GM12878 (cell line): ENCODE results near the gene SLC12A7. TPM values are rescaled to one million over a fixed set of nuclear protein-coding genes. Genes with fewer than 3 reads are reported as not detected.

Experiments
- ATAC-seq: fragments of 200-7000 bp; cut with Tn5 transposase; 3 replicates; pipeline ENCODE4 v1.9.1; 2020; ENCODE audit warnings: mild to moderate bottlenecking, moderate library complexity
- BruUV-seq: library from RNA; stranded (reverse); fragments of 400-500 nt; replicated peaks from 2 replicates; lab custom pipeline; 2021; lab: Mats Ljungman, UMichigan
- CTCF ChIA-PET: fragments of 300-600 bp; sonication (Branson Sonifier 250); formaldehyde crosslinking; extraction: SDS; loops from one replicate; lab custom pipeline; 2021; ENCODE audit warnings: inconsistent platforms; lab: Yijun Ruan, JAX
- POLR2A ChIA-PET: fragments of 350-600 bp; formaldehyde crosslinking; extraction: SDS; loops from one replicate; lab custom pipeline; 2021; ENCODE audit warnings: inconsistent platforms; lab: Charles Lee
- RAD21 ChIA-PET: fragments of 300-600 bp; sonication (Branson Sonifier 250); formaldehyde crosslinking; loops from one replicate; lab custom pipeline; 2023; ENCODE audit warnings: antibody characterized with exemption; ENCODE audit not compliant: unreplicated experiment; lab: Charles Lee
- SMC1A ChIA-PET: fragments of 300-600 bp; sonication (Branson Sonifier 250); formaldehyde crosslinking; loops from one replicate; lab custom pipeline; 2023; ENCODE audit not compliant: unreplicated experiment, uncharacterized antibody; lab: Charles Lee
- DNase-seq: peaks from one replicate; pipeline ENCODE4 v3.0.0-alpha.2; 2011; ENCODE audit warnings: low read depth, low spot score
- FAIRE-seq: peaks from 3 replicates; lab custom pipeline; 2011; peaks lifted over from hg19 to GRCh38; lab: Jason Lieb, UNC
- H2AFZ ChIP-seq: 2 replicates; pipeline ENCODE4 v1.6.0; 2011; ENCODE audit warnings: low read depth, low read length, control low read depth; ENCODE audit not compliant: control insufficient read depth
- H3K27ac ChIP-seq: 2 replicates; pipeline ENCODE4 v1.5.1; 2011; ENCODE audit warnings: control low read depth; ENCODE audit not compliant: control insufficient read depth, insufficient read depth
- H3K27me3 ChIP-seq, 2 experiments: replicated peaks in 1 of 2; 2 replicates each; pipeline versions ENCODE4 v1.6.0 to v1.6.1; 2011; ENCODE audit warnings: low read length in 1 of 2; ENCODE audit not compliant: control insufficient read depth in 2 of 2, insufficient read depth in 2 of 2
- H3K36me3 ChIP-seq, 2 experiments: 2 replicates each; pipeline ENCODE4 v1.5.1; 2011; ENCODE audit warnings: low read length in 1 of 2; ENCODE audit not compliant: control insufficient read depth in 2 of 2, insufficient read depth in 2 of 2
- H3K4me1 ChIP-seq: 2 replicates; pipeline ENCODE4 v1.6.1; 2011; ENCODE audit warnings: mild to moderate bottlenecking, low read length, moderate library complexity, mixed read lengths; ENCODE audit not compliant: control insufficient read depth, insufficient read depth
- H3K4me2 ChIP-seq: 2 replicates; pipeline ENCODE4 v1.6.0; 2011; ENCODE audit warnings: control low read depth; ENCODE audit not compliant: control insufficient read depth, insufficient read depth
- H3K4me3 ChIP-seq: fragments of 200-600 bp; sonication (generic); 2 replicates; pipeline ENCODE4 v1.5.1; 2016
- H3K79me2 ChIP-seq: 2 replicates; pipeline ENCODE4 v1.6.0; 2011; ENCODE audit warnings: low read length; ENCODE audit not compliant: control insufficient read depth, insufficient read depth
- H3K9ac ChIP-seq: 2 replicates; pipeline ENCODE4 v1.8.0; 2011; ENCODE audit warnings: low read length, control low read depth, mixed read lengths; ENCODE audit not compliant: control insufficient read depth, insufficient read depth
- H3K9me3 ChIP-seq: replicated peaks from 3 replicates; pipeline ENCODE4 v1.5.1; 2011; ENCODE audit warnings: mild to moderate bottlenecking, low read length; ENCODE audit not compliant: control insufficient read depth, insufficient read depth
- H4K20me1 ChIP-seq: 2 replicates; pipeline ENCODE4 v1.6.0; 2011; ENCODE audit not compliant: control insufficient read depth, insufficient read depth
- BACH1 ChIP-seq: fragments of 450-650 bp; IDR thresholded peaks from 2 replicates; pipeline ENCODE4 v1.6.1; 2017; ENCODE audit warnings: mild to moderate bottlenecking, borderline replicate concordance
- CBX3 ChIP-seq: fragments of 200-600 bp; sonication (generic); IDR thresholded peaks from 2 replicates; pipeline ENCODE4 v1.6.1; 2016; ENCODE audit warnings: low read depth, borderline replicate concordance
- FOXK2 ChIP-seq: fragments of 450-650 bp; IDR thresholded peaks from 2 replicates; pipeline ENCODE4 v1.6.1; 2017; ENCODE audit warnings: mild to moderate bottlenecking, moderate library complexity
- NFYB ChIP-seq: IDR thresholded peaks from 2 replicates; pipeline ENCODE4 v1.6.1; 2011; ENCODE audit warnings: low read depth, mild to moderate bottlenecking, low read length, improper control_type of control experiment, moderate library complexity; ENCODE audit not compliant: insufficient read depth
- PML ChIP-seq: IDR thresholded peaks from 2 replicates; pipeline ENCODE4 v1.6.1; 2012; ENCODE audit warnings: low read length, inconsistent platforms
- SMAD1 ChIP-seq: fragments of 450-650 bp; IDR thresholded peaks from 2 replicates; pipeline ENCODE4 v1.6.1; 2018; ENCODE audit warnings: mild to moderate bottlenecking, low read depth; ENCODE audit not compliant: partially characterized antibody
- SMAD5 ChIP-seq: IDR thresholded peaks from 2 replicates; pipeline ENCODE4 v1.6.1; 2016; ENCODE audit warnings: antibody characterized with exemption, low read depth
- SREBF1 ChIP-seq: IDR thresholded peaks from 2 replicates; pipeline ENCODE4 v1.6.1; 2012; ENCODE audit warnings: mild to moderate bottlenecking, low read length
- TCF12 ChIP-seq: IDR thresholded peaks from 2 replicates; pipeline ENCODE4 v1.6.1; 2011; ENCODE audit warnings: low read depth, mild to moderate bottlenecking, low read length
- ZNF217 ChIP-seq: fragments of 450-650 bp; IDR thresholded peaks from 2 replicates; pipeline ENCODE4 v1.6.1; 2017; ENCODE audit warnings: antibody characterized with exemption, mild to moderate bottlenecking
- WGBS: methylation state at CpG from one replicate; pipeline ENCODE4 v1.1.6; 2016; ENCODE audit warnings: low lambda C conversion rate; ENCODE audit not compliant: insufficient replicate concordance, insufficient coverage; ENCODE audit errors: missing lambda C conversion rate; 5-methylcytosine and 5-hydroxymethylcytosine counted together
- in situ Hi-C: fragments of 300-500 bp; cut with MboI; formaldehyde crosslinking; loops from 9 replicates; pipeline ENCODE4 v1.14.3; 2018; ENCODE audit warnings: mixed read lengths
- intact Hi-C: fragments of 100-400 bp; cut with micrococcal nuclease; formaldehyde crosslinking; loops from one replicate; pipeline ENCODE4 v1.14.2; 2022; ENCODE audit not compliant: unreplicated experiment
- polyA plus RNA-seq, 11 experiments: library from polyadenylated mRNA; depleted of rRNA in 4 of 11; unstranded in 6 of 11; stranded (reverse) in 5 of 11; fragments of >200 nt; fragmentation: Nextera tagmentation in 4 of 11; fragmentation: Illumina TruSeq in 1 of 11; extraction: Ambion mirVana in 4 of 11; extraction: Trizol in 1 of 11; gene quantifications; 1 replicate in 1 of 11; 2 replicates in 10 of 11; pipeline versions ENCODE4 v1.2.1 to v1.2.3, GENCODE V29; 2011 to 2016; ENCODE audit warnings: inconsistent platforms in 2 of 11, missing spikeins in 2 of 11, low read depth in 1 of 11
- total RNA-seq, 4 experiments: library from RNA; depleted of rRNA in 3 of 4; stranded (reverse); fragments of >200 nt in 3 of 4; fragmentation: Illumina TruSeq in 1 of 4; extraction: Trizol in 1 of 4; gene quantifications; 2 replicates each; pipeline versions ENCODE4 v1.2.1 to v1.2.3, GENCODE V29; 2013 to 2021
- TF ChIP-seq, protein P1 (sequence below): fragments of 450-650 bp; conservative IDR thresholded peaks from 2 replicates; pipeline ENCODE4 v1.6.1; 2017; ENCODE audit warnings: mild to moderate bottlenecking, moderate library complexity
- TF ChIP-seq, protein P2 (sequence below): fragments of 150-350 bp; IDR thresholded peaks from 2 replicates; pipeline ENCODE4 v1.6.1; 2014; ENCODE audit warnings: mild to moderate bottlenecking, low read depth, low read length
- TF ChIP-seq, protein P3 (sequence below): fragments of 450-650 bp; IDR thresholded peaks from 2 replicates; pipeline ENCODE4 v1.6.1; 2017; ENCODE audit warnings: mild to moderate bottlenecking, moderate library complexity
- TF ChIP-seq, protein P4 (sequence below): IDR thresholded peaks from 2 replicates; pipeline ENCODE4 v1.6.1; 2012; ENCODE audit warnings: low read depth, low read length, improper control_type of control experiment

Gene SLC12A7
- total and polyA plus RNA-seq, 10 of the 15 experiments (the other 5 are each of a cell fraction or from before 2014, with no cell fraction given) = 0.10 to 10.0 (median 2.9) TPM

DNA sequence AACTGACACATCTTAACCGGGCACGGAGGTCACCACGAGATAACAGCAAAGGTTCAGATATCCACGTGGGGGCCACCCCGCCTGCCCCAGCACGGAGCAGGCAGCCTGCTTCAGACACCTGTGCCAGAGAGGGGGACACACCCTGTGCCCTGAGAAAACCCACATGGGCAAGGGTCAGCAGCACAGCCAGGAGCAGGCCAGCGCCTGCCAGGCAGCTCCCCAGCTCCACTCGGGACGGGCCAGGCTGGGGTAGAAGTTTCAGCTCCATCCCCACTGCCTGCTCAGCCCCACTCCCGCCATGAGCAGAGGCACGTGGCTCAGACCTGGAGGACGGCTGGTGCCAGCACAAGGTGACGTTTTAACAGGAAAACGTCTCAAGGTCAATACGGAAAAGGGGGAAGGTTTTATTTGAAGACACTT is 22.2 kb downstream of the SLC12A7 start:
- Histone ChIP-seq H3K4me1 (no peaks in the 10 kb centered on the region), H3K27ac (no peak overlapping the region), H3K4me3 (no peak overlapping the region), H3K4me2 (no peak overlapping the region), H3K36me3 (no peaks in the 10 kb centered on the region; a peak in 2 of 4 replicates), H3K79me2 (no peaks in the 10 kb centered on the region), H3K9me3 (no peaks in the 10 kb centered on the region; the same call in 2 of the 3 replicates), H4K20me1 (no peaks in the 10 kb centered on the region), H3K9ac (no peak overlapping the region), H2AFZ (no peak overlapping the region), H3K27me3 (no peaks in the 10 kb centered on the region)
- ChIA-PET RAD21 (interaction anchor here (0.5 kb wide), 1 partner anchor 77 kb away, joined by 4 read pairs; no protein-coding TSS in a partner anchor), SMC1A (interaction anchor here (0.6 kb wide), 1 partner anchor 83 kb away, joined by 3 read pairs; no protein-coding TSS in a partner anchor), POLR2A (interaction anchor here (0.5 kb wide), 1 partner anchor 18 kb away, joined by 3 read pairs; no protein-coding TSS in a partner anchor), CTCF (no interaction called here)
- FAIRE-seq (no peak), ATAC-seq (no peak), DNase-seq (no peak)
- BruUV-seq = no TSS peak
- TF ChIP-seq FOXK2 (no peak), SREBF1 (no peak), ZNF217 (no peak), CBX3 (no peak), SMAD5 (no peak), PML (no peak), NFYB (no peak), BACH1 (no peak), TCF12 (no peak), SMAD1 (no peak)
- TF ChIP-seq, protein P1, sequence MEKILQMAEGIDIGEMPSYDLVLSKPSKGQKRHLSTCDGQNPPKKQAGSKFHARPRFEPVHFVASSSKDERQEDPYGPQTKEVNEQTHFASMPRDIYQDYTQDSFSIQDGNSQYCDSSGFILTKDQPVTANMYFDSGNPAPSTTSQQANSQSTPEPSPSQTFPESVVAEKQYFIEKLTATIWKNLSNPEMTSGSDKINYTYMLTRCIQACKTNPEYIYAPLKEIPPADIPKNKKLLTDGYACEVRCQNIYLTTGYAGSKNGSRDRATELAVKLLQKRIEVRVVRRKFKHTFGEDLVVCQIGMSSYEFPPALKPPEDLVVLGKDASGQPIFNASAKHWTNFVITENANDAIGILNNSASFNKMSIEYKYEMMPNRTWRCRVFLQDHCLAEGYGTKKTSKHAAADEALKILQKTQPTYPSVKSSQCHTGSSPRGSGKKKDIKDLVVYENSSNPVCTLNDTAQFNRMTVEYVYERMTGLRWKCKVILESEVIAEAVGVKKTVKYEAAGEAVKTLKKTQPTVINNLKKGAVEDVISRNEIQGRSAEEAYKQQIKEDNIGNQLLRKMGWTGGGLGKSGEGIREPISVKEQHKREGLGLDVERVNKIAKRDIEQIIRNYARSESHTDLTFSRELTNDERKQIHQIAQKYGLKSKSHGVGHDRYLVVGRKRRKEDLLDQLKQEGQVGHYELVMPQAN = no peak
- TF ChIP-seq, protein P2, sequence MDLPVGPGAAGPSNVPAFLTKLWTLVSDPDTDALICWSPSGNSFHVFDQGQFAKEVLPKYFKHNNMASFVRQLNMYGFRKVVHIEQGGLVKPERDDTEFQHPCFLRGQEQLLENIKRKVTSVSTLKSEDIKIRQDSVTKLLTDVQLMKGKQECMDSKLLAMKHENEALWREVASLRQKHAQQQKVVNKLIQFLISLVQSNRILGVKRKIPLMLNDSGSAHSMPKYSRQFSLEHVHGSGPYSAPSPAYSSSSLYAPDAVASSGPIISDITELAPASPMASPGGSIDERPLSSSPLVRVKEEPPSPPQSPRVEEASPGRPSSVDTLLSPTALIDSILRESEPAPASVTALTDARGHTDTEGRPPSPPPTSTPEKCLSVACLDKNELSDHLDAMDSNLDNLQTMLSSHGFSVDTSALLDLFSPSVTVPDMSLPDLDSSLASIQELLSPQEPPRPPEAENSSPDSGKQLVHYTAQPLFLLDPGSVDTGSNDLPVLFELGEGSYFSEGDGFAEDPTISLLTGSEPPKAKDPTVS = no peak
- TF ChIP-seq, protein P3, sequence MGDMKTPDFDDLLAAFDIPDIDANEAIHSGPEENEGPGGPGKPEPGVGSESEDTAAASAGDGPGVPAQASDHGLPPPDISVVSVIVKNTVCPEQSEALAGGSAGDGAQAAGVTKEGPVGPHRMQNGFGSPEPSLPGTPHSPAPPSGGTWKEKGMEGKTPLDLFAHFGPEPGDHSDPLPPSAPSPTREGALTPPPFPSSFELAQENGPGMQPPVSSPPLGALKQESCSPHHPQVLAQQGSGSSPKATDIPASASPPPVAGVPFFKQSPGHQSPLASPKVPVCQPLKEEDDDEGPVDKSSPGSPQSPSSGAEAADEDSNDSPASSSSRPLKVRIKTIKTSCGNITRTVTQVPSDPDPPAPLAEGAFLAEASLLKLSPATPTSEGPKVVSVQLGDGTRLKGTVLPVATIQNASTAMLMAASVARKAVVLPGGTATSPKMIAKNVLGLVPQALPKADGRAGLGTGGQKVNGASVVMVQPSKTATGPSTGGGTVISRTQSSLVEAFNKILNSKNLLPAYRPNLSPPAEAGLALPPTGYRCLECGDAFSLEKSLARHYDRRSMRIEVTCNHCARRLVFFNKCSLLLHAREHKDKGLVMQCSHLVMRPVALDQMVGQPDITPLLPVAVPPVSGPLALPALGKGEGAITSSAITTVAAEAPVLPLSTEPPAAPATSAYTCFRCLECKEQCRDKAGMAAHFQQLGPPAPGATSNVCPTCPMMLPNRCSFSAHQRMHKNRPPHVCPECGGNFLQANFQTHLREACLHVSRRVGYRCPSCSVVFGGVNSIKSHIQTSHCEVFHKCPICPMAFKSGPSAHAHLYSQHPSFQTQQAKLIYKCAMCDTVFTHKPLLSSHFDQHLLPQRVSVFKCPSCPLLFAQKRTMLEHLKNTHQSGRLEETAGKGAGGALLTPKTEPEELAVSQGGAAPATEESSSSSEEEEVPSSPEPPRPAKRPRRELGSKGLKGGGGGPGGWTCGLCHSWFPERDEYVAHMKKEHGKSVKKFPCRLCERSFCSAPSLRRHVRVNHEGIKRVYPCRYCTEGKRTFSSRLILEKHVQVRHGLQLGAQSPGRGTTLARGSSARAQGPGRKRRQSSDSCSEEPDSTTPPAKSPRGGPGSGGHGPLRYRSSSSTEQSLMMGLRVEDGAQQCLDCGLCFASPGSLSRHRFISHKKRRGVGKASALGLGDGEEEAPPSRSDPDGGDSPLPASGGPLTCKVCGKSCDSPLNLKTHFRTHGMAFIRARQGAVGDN = no peak
- TF ChIP-seq, protein P4, sequence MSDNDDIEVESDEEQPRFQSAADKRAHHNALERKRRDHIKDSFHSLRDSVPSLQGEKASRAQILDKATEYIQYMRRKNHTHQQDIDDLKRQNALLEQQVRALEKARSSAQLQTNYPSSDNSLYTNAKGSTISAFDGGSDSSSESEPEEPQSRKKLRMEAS = no peak
- WGBS = 26% methylated on average over 14 of the region's 15 CpGs
- intact Hi-C loops = no loop called here
- in situ Hi-C loops = no loop called here
